ENCODE data around the gene KCNQ4.

DNA sequence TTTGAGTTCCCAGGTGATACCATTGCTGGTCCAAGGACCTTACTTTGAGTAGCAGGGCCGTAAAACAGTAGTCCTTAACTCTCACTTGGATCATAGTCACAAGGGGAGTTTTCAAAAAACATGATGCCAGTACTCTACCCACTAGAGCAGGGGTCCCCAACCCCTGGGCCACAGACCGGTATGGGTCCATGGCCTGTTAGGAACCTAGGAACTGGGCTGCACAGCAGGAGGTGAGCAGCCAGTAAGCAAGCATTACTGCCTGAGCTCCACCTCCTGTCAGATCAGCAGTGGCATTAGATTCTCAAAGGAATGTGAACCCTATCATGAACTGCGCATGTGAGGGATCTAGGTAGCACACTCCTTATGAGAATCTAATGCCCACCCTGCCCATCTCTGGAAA lies 39.7 kb upstream of the KCNQ4 start:
- TF ChIP-seq CTCF (conservative IDR thresholded peaks at IDR 0.05) = no peak
- TF ChIP-seq EZH2 (IDR thresholded peaks at IDR 0.05; ENCODE audit: low read depth) = no peak

Data from PC-9 (cell line).